RCC 7860 (cell line): ENCODE results near the gene ZAP70.
"Not testable (repeated sequence)": the region's sequence is repeated elsewhere in the genome, so short reads cannot be mapped to it uniquely, and the experiment has no call there.

Source experiments
- DNase-seq: peaks from one replicate; pipeline ENCODE4 v3.0.0-alpha.2; 2015; ENCODE audit warnings: low spot score
- FAIRE-seq: peaks from 2 replicates; lab custom pipeline; 2012; peaks lifted over from hg19 to GRCh38; lab: Jason Lieb, UNC

The ZAP70 gene

GRCh38 chr2:97713296-97714083 lies at the start of gene ZAP70:
Gene ZAP70, plus strand, starts transcription at chr2:97713576. Its CDS starts 10,461 bp downstream, at chr2:97724037.
- DNase-seq (no peak), FAIRE-seq (no peak)

GRCh38 chr2:97663626-97663961 lies 49.8 kb upstream of the ZAP70 start:
- DNase-seq, result no peak
- no peak for FAIRE-seq

DNA sequence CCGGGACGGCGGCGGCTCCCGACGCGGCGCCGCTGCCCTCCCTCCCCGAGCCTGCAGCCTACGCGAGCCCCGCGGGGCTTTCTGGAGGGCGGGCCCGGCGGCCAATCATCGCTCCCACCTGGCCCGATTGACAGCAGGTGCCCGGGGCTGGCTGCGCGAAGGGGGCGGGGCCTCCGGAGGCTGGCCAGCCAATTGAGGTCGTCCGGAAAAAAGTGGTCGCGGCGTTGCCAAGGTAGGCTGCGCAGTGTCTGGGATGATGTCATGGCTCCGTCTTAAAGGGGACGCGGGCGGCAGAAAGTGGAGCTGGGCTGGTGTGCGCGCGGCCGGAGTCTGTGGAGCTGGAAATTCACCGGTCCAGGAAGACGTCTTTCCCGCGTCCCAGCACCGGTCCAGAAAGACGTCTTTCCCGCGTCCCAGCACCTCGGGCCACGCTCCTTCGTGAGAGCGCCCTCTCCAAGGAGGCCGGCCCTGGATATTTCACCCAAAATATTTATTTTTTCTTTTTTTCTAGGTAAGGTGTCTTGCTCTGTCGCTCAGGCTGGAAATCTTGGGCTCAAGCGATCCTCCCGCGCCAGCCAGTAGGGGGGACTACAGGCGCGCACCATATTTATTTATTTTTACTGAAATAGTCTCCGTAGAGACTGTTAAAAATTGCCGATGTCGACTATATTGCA lies 49.3 kb upstream of the ZAP70 start, which contains the start of gene ACTR1B:
ACTR1B (minus strand) TSS at position 83 of the 674 bp plus-strand sequence. CDS start 154 bp downstream, outside the sequence.
- DNase-seq (peak; percentile 97), FAIRE-seq (peak; percentile 73)

DNA sequence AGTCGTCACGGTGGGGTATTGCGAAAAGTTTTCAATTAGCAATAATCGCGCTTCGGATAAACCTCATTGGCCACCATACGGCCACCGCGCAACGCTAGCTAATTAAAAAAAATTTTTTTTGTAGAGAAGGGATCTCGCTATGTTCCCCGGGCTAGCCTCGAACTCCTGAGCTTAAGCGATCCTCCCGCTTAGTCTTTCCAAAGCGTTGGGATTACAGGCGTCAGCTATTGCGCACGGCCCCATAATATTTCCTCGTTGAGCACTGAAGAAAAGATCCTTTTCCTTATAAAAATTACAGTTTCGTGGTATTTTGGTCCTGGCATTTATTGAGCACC lies 48.8 kb upstream of the ZAP70 start:
- FAIRE-seq, result no peak
- no peak for DNase-seq

- DNase-seq (no peak), FAIRE-seq (no peak)
These were observed 43.9 kb upstream of the ZAP70 start, which contains the start of gene C2orf92 for GRCh38 chr2:97669448-97669847. Gene C2orf92, plus strand, starts transcription at chr2:97669713. Its CDS starts 76 bp downstream, at chr2:97669789.

- no peak for DNase-seq
- FAIRE-seq, result no peak
These were observed 42.9 kb upstream of the ZAP70 start for GRCh38 chr2:97670471-97670870.

DNA sequence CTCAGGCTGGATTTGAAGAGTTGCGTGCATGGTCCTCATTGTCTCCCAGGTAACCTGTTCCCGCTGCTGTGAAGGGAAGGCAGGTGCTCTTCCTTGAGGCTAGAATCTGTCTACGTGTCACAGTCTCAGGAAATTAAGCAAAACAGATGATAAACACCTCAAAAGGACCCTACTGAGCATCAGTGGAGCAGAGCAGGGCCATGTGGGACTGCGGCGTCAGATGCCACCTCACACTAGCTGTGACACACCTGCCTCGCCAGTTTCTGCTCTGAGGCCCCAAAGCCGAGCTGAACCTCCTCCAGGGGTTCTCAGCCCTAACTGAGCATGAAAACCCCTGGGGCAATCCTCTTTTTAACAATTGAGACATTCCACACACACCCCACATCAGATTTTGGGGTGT lies 41.9 kb upstream of the ZAP70 start:
- DNase-seq (no peak), FAIRE-seq (no peak)

GRCh38 chr2:97672606-97673140 lies 40.7 kb upstream of the ZAP70 start:
- DNase-seq, FAIRE-seq: not testable (repeated sequence)

DNA sequence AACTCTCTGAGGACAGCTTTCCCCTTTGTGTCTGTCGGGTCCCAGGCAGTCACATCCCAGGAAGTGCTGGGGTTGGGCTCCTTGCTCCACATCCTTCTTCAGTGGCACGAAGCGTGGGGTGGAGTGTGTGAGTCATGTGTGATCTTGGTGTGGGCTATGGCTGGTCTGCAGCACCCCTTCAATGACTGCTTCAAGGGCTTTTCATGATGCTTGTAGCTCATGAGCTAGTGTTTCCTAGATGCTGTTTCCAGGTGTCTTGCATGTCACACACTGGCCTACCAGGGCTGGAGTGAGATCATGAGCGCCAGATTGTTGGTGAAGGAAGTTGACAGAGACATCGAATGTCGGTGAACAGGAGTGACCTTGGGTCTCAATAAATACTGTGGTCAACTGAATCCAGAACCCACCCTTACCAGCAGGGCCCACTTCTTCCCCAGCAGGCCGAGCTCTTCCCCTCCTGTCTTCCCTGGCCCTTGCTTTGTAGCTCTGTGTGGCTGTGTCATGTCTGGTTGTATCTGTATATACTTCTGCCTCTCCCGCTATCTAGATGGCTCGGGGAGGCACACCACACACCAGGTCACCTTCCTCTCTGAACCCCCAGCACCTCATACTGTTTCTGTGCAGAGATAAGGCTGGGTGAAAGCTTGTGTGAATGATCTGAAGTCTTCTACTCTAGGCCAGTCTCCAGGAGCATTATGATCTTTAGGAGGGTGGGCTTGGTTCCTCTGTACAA lies 40.0 kb upstream of the ZAP70 start:
- DNase-seq (no peak), FAIRE-seq (no peak)

- DNase-seq, result no peak
These were observed 39.5 kb upstream of the ZAP70 start for GRCh38 chr2:97673915-97674283.

DNA sequence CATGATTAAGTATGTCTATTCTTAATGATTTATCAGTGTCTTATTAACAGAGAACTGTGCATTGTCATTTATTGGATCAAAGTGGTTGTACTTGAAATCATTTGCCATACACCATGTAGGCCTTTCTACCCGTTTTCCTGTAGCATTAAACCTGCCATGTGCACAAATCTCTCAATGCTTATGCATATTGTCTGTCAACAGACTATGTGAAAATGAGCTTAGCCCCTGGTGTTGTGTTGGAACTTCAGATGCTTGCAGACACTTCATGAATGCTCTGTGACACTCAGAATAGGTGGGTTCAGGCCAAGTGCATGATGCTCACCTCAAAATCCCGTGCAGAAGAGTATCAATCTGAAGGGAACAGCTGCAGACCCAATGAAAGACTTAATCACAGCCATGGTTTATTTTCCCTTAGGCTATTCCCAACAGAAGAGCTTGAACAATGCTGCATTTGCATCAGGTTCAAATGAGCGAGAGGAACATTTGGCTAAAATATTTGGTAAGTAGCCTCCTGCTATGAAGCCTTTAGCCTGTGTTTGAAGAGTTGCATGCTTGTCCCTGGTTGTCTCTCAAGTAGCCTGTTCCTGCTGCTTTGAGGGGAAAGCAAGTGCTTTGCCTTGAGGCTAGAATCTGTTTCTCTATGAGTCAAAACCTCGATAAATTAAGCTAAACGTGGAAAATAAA lies 37.8 kb upstream of the ZAP70 start:
- no peak for DNase-seq
- no peak for FAIRE-seq

More at GRCh38 chr2:97673915-97674283, 39.5 kb upstream of the ZAP70 start:
- no peak for FAIRE-seq

- no peak for FAIRE-seq
- DNase-seq, result no peak
These were observed 36.8 kb upstream of the ZAP70 start for GRCh38 chr2:97676620-97677019.

- no peak for FAIRE-seq
- no peak for DNase-seq
These were observed 35.9 kb upstream of the ZAP70 start for GRCh38 chr2:97677480-97677879.

- FAIRE-seq (no peak), DNase-seq (no peak)
These were observed 35.1 kb upstream of the ZAP70 start for GRCh38 chr2:97678298-97678697.

GRCh38 chr2:97687235-97687634 lies 26.1 kb upstream of the ZAP70 start:
- FAIRE-seq, DNase-seq: not testable (repeated sequence)

DNA sequence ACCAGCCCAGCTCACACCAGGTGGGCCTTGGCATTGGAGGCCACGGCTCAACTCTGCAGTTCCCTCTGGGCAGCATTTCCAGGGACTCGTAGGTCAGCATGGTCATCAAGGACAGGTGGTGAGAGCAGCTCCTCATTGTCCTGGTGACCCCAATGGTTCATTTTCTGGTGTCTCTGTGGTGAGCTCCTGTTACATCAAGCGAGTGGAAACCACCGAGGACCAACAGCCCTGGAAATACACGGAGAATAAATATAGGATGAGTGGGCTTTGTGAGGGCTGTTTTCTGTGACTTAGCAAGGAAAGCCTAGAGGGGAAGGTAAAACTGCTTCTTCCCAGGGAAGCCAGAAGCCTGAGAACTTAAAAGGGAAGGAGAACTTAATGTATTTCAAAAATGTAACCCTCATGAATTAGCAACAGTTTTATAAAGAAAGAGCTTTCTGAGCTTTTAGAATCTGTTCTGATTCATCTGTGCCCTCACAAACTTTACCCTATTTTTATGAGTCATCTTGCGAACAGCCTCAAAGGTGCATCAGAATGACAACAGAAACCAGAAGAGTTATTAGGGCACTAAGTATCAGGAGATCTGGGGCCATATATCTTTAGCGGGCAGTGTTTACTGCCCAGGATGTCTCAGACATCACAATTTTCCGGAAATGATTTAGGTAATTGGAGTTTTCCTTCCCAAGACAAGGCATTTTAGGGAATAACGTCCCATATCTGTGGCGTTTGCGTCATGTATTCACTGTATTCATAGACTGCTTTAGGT lies 25.1 kb upstream of the ZAP70 start:
- no peak for DNase-seq

DNA sequence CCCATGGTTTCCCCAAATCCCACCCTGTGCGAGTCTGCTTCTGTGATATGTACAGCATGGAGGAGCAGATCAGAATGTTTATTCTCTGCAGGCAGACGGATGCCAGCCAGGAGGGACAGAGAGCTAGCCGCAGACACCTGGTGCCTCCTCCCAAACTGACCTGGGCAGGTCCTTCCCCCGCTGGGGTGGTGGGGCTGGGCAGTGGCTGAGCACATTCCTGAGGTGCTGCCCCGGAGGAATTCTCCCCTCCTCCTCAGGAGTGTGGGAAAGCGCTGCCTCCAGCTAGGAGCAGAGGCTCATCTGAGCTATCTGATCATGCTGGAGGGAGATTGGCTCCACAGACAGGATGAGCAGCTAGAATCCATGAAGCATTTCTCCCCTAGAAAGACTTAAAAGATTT lies 22.2 kb upstream of the ZAP70 start:
- no peak for DNase-seq
- no peak for FAIRE-seq

More for the DNA sequence above, 25.1 kb upstream of the ZAP70 start:
- FAIRE-seq, result no peak

GRCh38 chr2:97693476-97693875 lies 19.9 kb upstream of the ZAP70 start:
- no peak for FAIRE-seq
- DNase-seq, result peak; percentile 34

GRCh38 chr2:97695744-97696143 lies 17.6 kb upstream of the ZAP70 start:
- FAIRE-seq, result no peak
- no peak for DNase-seq
